ENCODE data around the gene ST8SIA6.
"Not testable (repeated sequence)": the region's sequence is repeated elsewhere in the genome, so short reads cannot be mapped to it uniquely, and the experiment has no call there.

Gene ST8SIA6

DNA sequence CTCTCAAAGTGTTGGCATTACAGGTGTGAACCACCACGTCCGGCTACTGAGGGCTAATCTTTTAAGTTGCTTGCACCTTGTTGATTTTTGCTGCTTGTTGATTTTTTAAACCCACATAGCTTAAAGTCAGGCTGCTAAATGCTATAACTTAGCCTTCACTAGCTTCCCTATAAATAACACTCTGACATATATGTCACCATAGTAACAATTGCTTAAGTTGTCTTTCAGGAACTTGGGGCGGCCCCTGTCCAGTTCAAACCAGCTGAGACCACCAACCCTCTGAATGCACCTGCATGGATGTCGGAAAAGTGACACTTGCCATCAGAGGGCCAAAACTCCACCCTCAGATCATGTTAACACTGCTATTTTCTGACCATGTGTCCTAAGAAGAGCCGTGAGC, 47.3 kb downstream of the ST8SIA6 start:
- H3K4me1 ChIP-seq (ENCODE audit: control insufficient read depth in 1 of 2, insufficient read depth in 2 of 2, low read length in 2 of 2): peaks cover 0 to 2% of the 10 kb centered on the region in 2 experiments
- H4K8ac ChIP-seq (ENCODE audit: low read depth, low read length): no peak overlapping the region
- H3K36me3 ChIP-seq (ENCODE audit: control insufficient read depth in 1 of 2, insufficient read depth in 2 of 2, low read length in 2 of 2): no peaks in the 10 kb centered on the region
- no peak overlapping the region for H2BK12ac ChIP-seq (ENCODE audit: low read length)
- H3K23ac ChIP-seq (ENCODE audit: low read length): no peak overlapping the region
- no peaks in the 10 kb centered on the region for H3K79me2 ChIP-seq (ENCODE audit: control insufficient read depth, insufficient read depth, low read length, poor library complexity)
- H3K27ac ChIP-seq (ENCODE audit: low read depth, low read length): no peak overlapping the region
- H2AFZ ChIP-seq (ENCODE audit: insufficient read depth, low read length, poor library complexity): no peak overlapping the region
- no peak overlapping the region for H3K14ac ChIP-seq (ENCODE audit: low read length)
- no peak overlapping the region for H4K12ac ChIP-seq (ENCODE audit: low read depth, low read length)
- no peak overlapping the region for H2BK120ac ChIP-seq (ENCODE audit: insufficient read depth, low read length, poor library complexity)
- DNase-seq: no peak
- H3K9me3 ChIP-seq (ENCODE audit: insufficient read depth, low read depth, low read length): no peaks in the 10 kb centered on the region
- no peak overlapping the region for H4K91ac ChIP-seq (ENCODE audit: low read depth, low read length)
- no peaks in the 10 kb centered on the region for H3K79me1 ChIP-seq (ENCODE audit: low read length)
- H3K4me3 ChIP-seq (ENCODE audit: low read depth, low read length): no peak overlapping the region
- WGBS (ENCODE audit: extremely low coverage, insufficient coverage, insufficient read length): no CpG with 5 or more reads among the region's 5 CpGs
- H2BK5ac ChIP-seq (ENCODE audit: low read depth, low read length, poor library complexity): no peak overlapping the region
- H2AK5ac ChIP-seq (ENCODE audit: low read length): no peak overlapping the region
- H3K27me3 ChIP-seq (ENCODE audit: insufficient read depth, low read length): no peaks in the 10 kb centered on the region
- H3K9ac ChIP-seq (ENCODE audit: low read length): no peak overlapping the region
- no peak overlapping the region for H3K4ac ChIP-seq (ENCODE audit: low read depth, low read length)
- no peak overlapping the region for H3K4me2 ChIP-seq (ENCODE audit: low read length)
- H3K18ac ChIP-seq (ENCODE audit: low read length): no peak overlapping the region

DNA sequence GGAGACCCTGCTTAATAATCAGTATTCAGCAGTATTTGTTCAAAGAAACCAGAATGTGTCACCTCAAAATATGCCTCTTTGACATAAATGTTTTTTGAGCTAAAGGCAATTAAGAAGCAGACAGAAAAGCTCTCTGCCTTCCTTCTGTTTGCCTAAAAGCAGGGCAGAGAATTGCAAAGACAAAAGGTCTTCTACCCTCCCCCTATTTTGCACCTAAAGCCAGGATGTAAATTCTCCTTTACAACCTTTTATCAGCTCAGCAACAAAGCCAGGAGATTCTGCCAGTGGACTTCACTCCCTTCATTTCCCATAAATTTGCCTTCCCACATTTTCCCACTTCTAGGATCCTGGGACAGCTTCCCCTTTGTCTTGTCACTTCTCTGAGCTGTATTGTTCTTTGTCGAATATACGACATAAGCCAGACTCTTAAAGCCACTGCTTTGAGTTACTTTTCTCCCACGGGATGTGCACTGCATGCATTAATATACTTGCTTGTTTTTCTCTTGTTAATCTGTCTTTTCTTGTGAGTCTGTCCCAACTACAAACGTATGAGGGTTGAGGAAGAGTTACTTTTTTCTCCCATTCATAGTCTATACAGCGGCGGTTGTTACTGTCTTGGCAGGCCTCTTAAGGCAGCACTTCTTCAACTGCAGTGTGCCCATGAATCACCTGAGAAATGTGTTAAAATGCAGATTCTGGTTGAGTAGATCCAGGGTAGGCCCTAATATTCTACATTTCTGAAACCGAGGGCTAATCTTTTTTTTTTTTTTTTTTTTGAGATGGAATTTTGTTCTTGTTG, 48.2 kb downstream of the ST8SIA6 start:
- no peak overlapping the region for H3K4me3 ChIP-seq (ENCODE audit: low read depth, low read length)
- H3K27ac ChIP-seq (ENCODE audit: low read depth, low read length): no peak overlapping the region
- H3K27me3 ChIP-seq (ENCODE audit: insufficient read depth, low read length): no peaks in the 10 kb centered on the region
- H2AK5ac ChIP-seq (ENCODE audit: low read length): no peak overlapping the region
- H2BK12ac ChIP-seq (ENCODE audit: low read length): no peak overlapping the region
- H4K91ac ChIP-seq (ENCODE audit: low read depth, low read length): no peak overlapping the region
- H3K79me1 ChIP-seq (ENCODE audit: low read length): no peaks in the 10 kb centered on the region
- no peak overlapping the region for H2AFZ ChIP-seq (ENCODE audit: insufficient read depth, low read length, poor library complexity)
- H4K12ac ChIP-seq (ENCODE audit: low read depth, low read length): no peak overlapping the region
- no CpG with 5 or more reads among the region's 7 CpGs for WGBS (ENCODE audit: extremely low coverage, insufficient coverage, insufficient read length)
- no peak overlapping the region for H3K4ac ChIP-seq (ENCODE audit: low read depth, low read length)
- H3K79me2 ChIP-seq (ENCODE audit: control insufficient read depth, insufficient read depth, low read length, poor library complexity): no peaks in the 10 kb centered on the region
- no peak overlapping the region for H3K4me2 ChIP-seq (ENCODE audit: low read length)
- no peaks in the 10 kb centered on the region for H3K36me3 ChIP-seq (ENCODE audit: control insufficient read depth in 1 of 2, insufficient read depth in 2 of 2, low read length in 2 of 2)
- no peak overlapping the region for H3K23ac ChIP-seq (ENCODE audit: low read length)
- H2BK5ac ChIP-seq (ENCODE audit: low read depth, low read length, poor library complexity): no peak overlapping the region
- H3K18ac ChIP-seq (ENCODE audit: low read length): no peak overlapping the region
- H3K9ac ChIP-seq (ENCODE audit: low read length): no peak overlapping the region
- DNase-seq: no peak
- no peak overlapping the region for H2BK120ac ChIP-seq (ENCODE audit: insufficient read depth, low read length, poor library complexity)
- H3K14ac ChIP-seq (ENCODE audit: low read length): no peak overlapping the region
- H4K8ac ChIP-seq (ENCODE audit: low read depth, low read length): no peak overlapping the region
- peaks cover 0 to 2% of the 10 kb centered on the region in 2 experiments for H3K4me1 ChIP-seq (ENCODE audit: control insufficient read depth in 1 of 2, insufficient read depth in 2 of 2, low read length in 2 of 2)
- no peaks in the 10 kb centered on the region for H3K9me3 ChIP-seq (ENCODE audit: insufficient read depth, low read depth, low read length)

DNA sequence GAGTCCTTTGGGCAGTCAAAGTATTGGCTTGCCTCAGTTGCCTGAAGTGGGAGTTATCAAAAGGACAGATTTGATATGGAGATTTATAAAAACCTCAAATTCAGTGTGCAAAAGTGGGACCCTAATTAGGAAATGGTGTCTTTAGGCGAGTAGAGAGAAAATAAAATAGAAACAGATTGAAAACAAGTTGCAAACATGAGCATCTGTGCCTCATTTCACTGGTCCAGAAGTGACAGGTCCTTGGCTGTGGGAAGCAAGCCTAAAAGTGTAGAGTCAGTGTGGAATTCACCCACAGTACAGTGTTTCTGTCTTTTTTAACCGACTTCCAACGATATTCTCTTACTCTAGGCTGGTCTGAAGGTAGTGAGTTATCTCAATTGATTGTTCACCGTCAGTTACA, 51.2 kb downstream of the ST8SIA6 start:
- H4K91ac ChIP-seq (ENCODE audit: low read depth, low read length): no peak overlapping the region
- H3K23ac ChIP-seq (ENCODE audit: low read length): no peak overlapping the region
- no peak overlapping the region for H2AFZ ChIP-seq (ENCODE audit: insufficient read depth, low read length, poor library complexity)
- no peak overlapping the region for H3K4me2 ChIP-seq (ENCODE audit: low read length)
- WGBS (ENCODE audit: extremely low coverage, insufficient coverage, insufficient read length): no CpG with 5 or more reads among the region's 4 CpGs
- H3K36me3 ChIP-seq (ENCODE audit: control insufficient read depth in 1 of 2, insufficient read depth in 2 of 2, low read length in 2 of 2): no peaks in the 10 kb centered on the region
- no peak overlapping the region for H2BK12ac ChIP-seq (ENCODE audit: low read length)
- no peaks in the 10 kb centered on the region for H3K9me3 ChIP-seq (ENCODE audit: insufficient read depth, low read depth, low read length)
- H4K12ac ChIP-seq (ENCODE audit: low read depth, low read length): no peak overlapping the region
- H2BK120ac ChIP-seq (ENCODE audit: insufficient read depth, low read length, poor library complexity): no peak overlapping the region
- no peak overlapping the region for H3K4ac ChIP-seq (ENCODE audit: low read depth, low read length)
- H3K79me1 ChIP-seq (ENCODE audit: low read length): no peaks in the 10 kb centered on the region
- no peak overlapping the region for H3K18ac ChIP-seq (ENCODE audit: low read length)
- H3K9ac ChIP-seq (ENCODE audit: low read length): no peak overlapping the region
- no peaks in the 10 kb centered on the region for H3K79me2 ChIP-seq (ENCODE audit: control insufficient read depth, insufficient read depth, low read length, poor library complexity)
- DNase-seq: no peak
- no peak overlapping the region for H4K8ac ChIP-seq (ENCODE audit: low read depth, low read length)
- no peak overlapping the region for H3K14ac ChIP-seq (ENCODE audit: low read length)
- no peak overlapping the region for H2BK5ac ChIP-seq (ENCODE audit: low read depth, low read length, poor library complexity)
- no peak overlapping the region for H3K4me3 ChIP-seq (ENCODE audit: low read depth, low read length)
- no peaks in the 10 kb centered on the region for H3K27me3 ChIP-seq (ENCODE audit: insufficient read depth, low read length)
- peaks cover 0 to 2% of the 10 kb centered on the region in 2 experiments for H3K4me1 ChIP-seq (ENCODE audit: control insufficient read depth in 1 of 2, insufficient read depth in 2 of 2, low read length in 2 of 2)
- H3K27ac ChIP-seq (ENCODE audit: low read depth, low read length): no peak overlapping the region
- no peak overlapping the region for H2AK5ac ChIP-seq (ENCODE audit: low read length)

DNA sequence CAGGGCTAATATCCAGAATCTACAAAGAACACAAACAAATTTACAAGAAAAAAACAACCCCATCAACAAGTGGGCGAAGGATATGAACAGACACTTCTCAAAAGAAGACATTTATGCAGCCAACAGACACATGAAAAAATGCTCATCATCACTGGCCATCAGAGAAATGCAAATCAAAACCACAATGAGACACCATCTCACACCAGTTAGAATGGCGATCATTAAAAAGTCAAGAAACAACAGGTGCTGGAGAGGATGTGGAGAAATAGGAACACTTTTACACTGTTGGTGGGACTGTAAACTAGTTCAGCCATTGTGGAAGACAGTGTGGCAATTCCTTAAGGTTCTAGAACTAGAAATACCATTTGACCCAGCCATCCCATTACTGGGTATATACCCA, 52.4 kb downstream of the ST8SIA6 start:
- WGBS (ENCODE audit: extremely low coverage, insufficient coverage, insufficient read length): no CpG with 5 or more reads among the region's 2 CpGs
- H3K79me2 ChIP-seq (ENCODE audit: control insufficient read depth, insufficient read depth, low read length, poor library complexity): not testable (repeated sequence)

More for the DNA sequence above, 52.4 kb downstream of the ST8SIA6 start:
- H4K12ac ChIP-seq (ENCODE audit: low read depth, low read length); H3K36me3 ChIP-seq (ENCODE audit: control insufficient read depth in 1 of 2, insufficient read depth in 2 of 2, low read length in 2 of 2); H2BK12ac ChIP-seq (ENCODE audit: low read length); H2AFZ ChIP-seq (ENCODE audit: insufficient read depth, low read length, poor library complexity); H3K4me1 ChIP-seq (ENCODE audit: control insufficient read depth in 1 of 2, insufficient read depth in 2 of 2, low read length in 2 of 2); H2BK5ac ChIP-seq (ENCODE audit: low read depth, low read length, poor library complexity); H2BK120ac ChIP-seq (ENCODE audit: insufficient read depth, low read length, poor library complexity); H3K4me2 ChIP-seq (ENCODE audit: low read length); H4K8ac ChIP-seq (ENCODE audit: low read depth, low read length); H3K14ac ChIP-seq (ENCODE audit: low read length); H3K4ac ChIP-seq (ENCODE audit: low read depth, low read length); DNase-seq; H3K18ac ChIP-seq (ENCODE audit: low read length); H4K91ac ChIP-seq (ENCODE audit: low read depth, low read length); H2AK5ac ChIP-seq (ENCODE audit: low read length); H3K27ac ChIP-seq (ENCODE audit: low read depth, low read length); H3K79me1 ChIP-seq (ENCODE audit: low read length); H3K23ac ChIP-seq (ENCODE audit: low read length); H3K9ac ChIP-seq (ENCODE audit: low read length); H3K9me3 ChIP-seq (ENCODE audit: insufficient read depth, low read depth, low read length); H3K27me3 ChIP-seq (ENCODE audit: insufficient read depth, low read length); H3K4me3 ChIP-seq (ENCODE audit: low read depth, low read length): not testable (repeated sequence)
